ENCODE data around the gene KAT6B. TPM values are rescaled to one million over a fixed set of nuclear protein-coding genes. Genes with fewer than 3 reads are reported as not detected.

Gene KAT6B
- total and polyA plus RNA-seq, 2 of the 8 experiments (the other 6 are each of a cell fraction or from before 2014, with no cell fraction given): 7.3 to 30.8 TPM

GRCh38 chr10:74891053-74891452, 64.7 kb downstream of the KAT6B start (continued):
- TF ChIP-seq CHD1 (IDR thresholded peaks at IDR 0.05; ENCODE audit: low read depth, low read length) (no peak), E2F6 (IDR thresholded peaks at IDR 0.05) (no peak), TAF1 (IDR thresholded peaks at IDR 0.05; ENCODE audit: low read depth, low read length) (no peak)
- TF ChIP-seq, protein P1, sequence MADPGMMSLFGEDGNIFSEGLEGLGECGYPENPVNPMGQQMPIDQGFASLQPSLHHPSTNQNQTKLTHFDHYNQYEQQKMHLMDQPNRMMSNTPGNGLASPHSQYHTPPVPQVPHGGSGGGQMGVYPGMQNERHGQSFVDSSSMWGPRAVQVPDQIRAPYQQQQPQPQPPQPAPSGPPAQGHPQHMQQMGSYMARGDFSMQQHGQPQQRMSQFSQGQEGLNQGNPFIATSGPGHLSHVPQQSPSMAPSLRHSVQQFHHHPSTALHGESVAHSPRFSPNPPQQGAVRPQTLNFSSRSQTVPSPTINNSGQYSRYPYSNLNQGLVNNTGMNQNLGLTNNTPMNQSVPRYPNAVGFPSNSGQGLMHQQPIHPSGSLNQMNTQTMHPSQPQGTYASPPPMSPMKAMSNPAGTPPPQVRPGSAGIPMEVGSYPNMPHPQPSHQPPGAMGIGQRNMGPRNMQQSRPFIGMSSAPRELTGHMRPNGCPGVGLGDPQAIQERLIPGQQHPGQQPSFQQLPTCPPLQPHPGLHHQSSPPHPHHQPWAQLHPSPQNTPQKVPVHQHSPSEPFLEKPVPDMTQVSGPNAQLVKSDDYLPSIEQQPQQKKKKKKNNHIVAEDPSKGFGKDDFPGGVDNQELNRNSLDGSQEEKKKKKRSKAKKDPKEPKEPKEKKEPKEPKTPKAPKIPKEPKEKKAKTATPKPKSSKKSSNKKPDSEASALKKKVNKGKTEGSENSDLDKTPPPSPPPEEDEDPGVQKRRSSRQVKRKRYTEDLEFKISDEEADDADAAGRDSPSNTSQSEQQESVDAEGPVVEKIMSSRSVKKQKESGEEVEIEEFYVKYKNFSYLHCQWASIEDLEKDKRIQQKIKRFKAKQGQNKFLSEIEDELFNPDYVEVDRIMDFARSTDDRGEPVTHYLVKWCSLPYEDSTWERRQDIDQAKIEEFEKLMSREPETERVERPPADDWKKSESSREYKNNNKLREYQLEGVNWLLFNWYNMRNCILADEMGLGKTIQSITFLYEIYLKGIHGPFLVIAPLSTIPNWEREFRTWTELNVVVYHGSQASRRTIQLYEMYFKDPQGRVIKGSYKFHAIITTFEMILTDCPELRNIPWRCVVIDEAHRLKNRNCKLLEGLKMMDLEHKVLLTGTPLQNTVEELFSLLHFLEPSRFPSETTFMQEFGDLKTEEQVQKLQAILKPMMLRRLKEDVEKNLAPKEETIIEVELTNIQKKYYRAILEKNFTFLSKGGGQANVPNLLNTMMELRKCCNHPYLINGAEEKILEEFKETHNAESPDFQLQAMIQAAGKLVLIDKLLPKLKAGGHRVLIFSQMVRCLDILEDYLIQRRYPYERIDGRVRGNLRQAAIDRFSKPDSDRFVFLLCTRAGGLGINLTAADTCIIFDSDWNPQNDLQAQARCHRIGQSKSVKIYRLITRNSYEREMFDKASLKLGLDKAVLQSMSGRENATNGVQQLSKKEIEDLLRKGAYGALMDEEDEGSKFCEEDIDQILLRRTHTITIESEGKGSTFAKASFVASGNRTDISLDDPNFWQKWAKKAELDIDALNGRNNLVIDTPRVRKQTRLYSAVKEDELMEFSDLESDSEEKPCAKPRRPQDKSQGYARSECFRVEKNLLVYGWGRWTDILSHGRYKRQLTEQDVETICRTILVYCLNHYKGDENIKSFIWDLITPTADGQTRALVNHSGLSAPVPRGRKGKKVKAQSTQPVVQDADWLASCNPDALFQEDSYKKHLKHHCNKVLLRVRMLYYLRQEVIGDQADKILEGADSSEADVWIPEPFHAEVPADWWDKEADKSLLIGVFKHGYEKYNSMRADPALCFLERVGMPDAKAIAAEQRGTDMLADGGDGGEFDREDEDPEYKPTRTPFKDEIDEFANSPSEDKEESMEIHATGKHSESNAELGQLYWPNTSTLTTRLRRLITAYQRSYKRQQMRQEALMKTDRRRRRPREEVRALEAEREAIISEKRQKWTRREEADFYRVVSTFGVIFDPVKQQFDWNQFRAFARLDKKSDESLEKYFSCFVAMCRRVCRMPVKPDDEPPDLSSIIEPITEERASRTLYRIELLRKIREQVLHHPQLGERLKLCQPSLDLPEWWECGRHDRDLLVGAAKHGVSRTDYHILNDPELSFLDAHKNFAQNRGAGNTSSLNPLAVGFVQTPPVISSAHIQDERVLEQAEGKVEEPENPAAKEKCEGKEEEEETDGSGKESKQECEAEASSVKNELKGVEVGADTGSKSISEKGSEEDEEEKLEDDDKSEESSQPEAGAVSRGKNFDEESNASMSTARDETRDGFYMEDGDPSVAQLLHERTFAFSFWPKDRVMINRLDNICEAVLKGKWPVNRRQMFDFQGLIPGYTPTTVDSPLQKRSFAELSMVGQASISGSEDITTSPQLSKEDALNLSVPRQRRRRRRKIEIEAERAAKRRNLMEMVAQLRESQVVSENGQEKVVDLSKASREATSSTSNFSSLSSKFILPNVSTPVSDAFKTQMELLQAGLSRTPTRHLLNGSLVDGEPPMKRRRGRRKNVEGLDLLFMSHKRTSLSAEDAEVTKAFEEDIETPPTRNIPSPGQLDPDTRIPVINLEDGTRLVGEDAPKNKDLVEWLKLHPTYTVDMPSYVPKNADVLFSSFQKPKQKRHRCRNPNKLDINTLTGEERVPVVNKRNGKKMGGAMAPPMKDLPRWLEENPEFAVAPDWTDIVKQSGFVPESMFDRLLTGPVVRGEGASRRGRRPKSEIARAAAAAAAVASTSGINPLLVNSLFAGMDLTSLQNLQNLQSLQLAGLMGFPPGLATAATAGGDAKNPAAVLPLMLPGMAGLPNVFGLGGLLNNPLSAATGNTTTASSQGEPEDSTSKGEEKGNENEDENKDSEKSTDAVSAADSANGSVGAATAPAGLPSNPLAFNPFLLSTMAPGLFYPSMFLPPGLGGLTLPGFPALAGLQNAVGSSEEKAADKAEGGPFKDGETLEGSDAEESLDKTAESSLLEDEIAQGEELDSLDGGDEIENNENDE (IDR thresholded peaks at IDR 0.05; ENCODE audit: insufficient replicate concordance, low read length): no peak

Measured in H1 (cell line).